COR-L47 (cell line): ENCODE data around the gene TULP4.

Experiments used
- DNase-seq: peaks from one replicate; lab custom pipeline; 2025; lab: John Stamatoyannopoulos, UW

Gene TULP4

DNA sequence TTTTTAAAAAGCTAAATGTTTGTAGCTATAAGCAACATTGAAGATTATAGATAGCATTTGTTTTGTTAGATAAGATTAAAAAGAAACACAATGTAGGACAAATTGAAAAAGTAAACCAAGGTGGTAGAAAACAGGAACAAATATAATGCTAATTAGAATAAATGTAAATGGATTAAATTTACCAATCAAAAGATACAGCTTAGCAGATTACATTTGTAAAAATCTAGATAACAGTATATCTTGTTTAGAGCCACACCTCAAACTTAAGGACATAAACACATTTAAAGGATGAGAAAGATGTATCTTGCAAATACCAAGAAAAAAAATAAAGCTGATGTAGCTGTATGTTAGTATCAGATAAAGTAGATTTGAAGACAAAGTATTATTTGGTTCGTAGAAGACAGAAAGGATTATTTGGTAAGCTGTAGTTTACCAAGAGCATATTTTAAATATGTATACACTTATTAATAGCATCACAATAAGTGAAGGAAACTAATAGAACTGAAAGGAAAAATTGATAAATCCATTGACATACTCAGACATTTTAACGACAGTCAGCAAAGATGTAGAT, 107.2 kb downstream of the TULP4 start:
- DNase-seq, result no peak

DNA sequence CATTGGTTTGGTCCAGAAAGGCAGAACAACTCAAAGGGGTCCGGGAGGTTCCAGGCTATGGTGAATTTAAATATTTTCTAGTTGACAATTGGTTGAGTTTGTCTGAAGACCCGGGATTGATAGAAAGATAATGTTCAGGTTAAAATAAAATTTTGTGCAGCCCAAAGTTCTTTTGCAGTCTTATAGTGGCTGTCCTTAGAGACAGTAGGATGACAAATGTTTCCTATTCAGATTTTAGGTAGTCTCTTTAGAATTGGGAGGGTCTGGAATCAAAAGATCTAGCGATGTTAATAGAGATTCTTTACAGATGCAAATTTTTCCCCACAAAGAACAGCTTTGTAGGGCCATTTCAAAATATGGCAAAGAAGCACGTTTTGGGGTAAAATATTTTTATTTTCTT, 109.1 kb downstream of the TULP4 start:
- no peak for DNase-seq

GRCh38 chr6:158422629-158423238, 110.5 kb downstream of the TULP4 start:
- no peak for DNase-seq

GRCh38 chr6:158431036-158431435, 118.8 kb downstream of the TULP4 start:
- DNase-seq, result no peak

DNA sequence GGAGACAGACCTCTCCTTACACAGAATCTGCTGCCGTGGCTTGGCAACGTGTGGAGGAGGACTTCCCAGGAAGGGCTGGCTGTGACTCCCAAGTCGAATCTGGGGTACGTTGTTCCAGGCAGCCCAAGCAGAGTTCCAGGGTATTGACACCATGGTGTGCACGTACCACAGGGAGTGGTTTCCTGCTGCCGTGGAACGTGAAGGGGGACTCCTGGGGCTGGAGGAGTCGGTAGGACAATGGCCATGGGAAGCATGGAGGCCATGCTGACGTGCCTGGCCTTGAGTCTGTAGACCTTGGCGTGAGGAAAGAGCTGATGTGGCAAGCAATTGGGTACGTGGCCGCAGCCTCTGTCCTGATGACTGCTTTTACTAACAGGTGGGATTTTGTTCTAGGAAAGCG, 119.3 kb downstream of the TULP4 start:
- DNase-seq, result no peak

GRCh38 chr6:158437571-158437970, 125.3 kb downstream of the TULP4 start:
- DNase-seq, result no peak

- DNase-seq, result no peak
Measured at GRCh38 chr6:158438226-158438625, 126.0 kb downstream of the TULP4 start.

GRCh38 chr6:158439255-158439654, 127.0 kb downstream of the TULP4 start:
- DNase-seq, result no peak

- DNase-seq, result no peak
Measured at GRCh38 chr6:158441716-158442215, 129.5 kb downstream of the TULP4 start.

DNA sequence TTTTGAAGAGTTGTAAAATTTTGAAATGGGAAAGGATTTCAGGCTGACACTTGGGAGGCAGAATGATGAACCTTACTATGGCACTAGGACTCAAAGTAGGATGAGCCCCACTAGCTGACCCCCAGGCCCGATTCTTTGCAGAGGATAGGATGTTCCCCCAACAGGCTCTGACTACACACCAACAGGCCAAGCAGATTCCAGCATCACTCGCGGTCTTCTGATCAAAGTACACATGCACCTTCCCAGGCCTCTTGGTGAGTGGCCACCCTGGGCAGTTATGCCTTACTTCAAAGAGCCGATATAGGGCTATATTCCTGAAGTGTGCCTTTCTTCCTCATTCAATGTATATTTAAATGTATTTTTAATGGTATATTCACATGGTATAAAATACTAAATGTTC, 130.0 kb downstream of the TULP4 start:
- no peak for DNase-seq

DNA sequence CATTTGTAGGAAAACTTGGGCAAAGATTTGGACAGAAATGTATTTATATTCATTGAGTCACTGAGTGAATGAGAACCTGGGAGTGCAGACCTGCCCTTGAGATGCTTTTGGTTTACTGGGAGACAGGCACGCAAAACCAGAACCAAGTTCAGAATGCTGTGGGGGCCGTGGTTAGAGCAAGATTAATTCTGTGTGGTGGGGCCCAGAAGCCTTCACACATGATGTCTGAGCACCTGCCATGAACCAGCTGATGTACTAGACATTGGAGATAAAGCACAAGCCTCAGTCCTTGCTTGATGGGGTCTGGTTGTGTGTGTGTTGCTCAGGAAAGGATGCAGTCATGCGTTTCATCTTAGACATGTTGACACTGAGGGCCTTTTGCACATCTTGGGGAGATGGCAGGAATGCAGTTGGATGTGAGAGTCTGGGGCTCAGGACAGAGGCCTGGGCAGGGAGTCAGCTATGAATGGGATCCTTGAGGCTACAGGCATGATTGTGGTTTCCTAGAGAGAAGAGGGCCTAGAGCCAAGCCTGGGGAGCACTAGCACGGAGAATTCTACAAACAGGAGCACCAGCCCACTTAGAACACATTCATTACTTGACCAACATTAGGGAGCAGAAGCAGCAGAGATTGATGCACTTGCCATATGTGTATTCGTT, 133.3 kb downstream of the TULP4 start:
- no peak for DNase-seq

DNA sequence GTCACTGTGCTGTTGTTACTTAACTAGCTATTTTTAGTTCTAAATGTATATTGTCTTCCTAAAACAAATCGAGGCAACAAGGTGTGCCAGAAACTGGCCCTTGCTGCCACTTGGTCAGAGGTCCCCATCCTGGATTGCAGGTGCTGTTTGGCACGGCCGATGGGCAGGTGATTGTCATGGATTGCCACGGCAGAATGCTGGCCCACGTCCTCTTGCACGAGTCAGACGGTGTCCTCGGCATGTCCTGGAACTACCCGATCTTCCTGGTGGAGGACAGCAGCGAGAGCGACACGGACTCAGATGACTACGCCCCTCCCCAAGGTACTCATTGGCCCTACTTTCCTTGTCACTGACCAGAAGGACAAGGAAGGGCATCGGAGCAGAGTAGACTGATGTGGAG, 136.6 kb downstream of the TULP4 start:
- no peak for DNase-seq

DNA sequence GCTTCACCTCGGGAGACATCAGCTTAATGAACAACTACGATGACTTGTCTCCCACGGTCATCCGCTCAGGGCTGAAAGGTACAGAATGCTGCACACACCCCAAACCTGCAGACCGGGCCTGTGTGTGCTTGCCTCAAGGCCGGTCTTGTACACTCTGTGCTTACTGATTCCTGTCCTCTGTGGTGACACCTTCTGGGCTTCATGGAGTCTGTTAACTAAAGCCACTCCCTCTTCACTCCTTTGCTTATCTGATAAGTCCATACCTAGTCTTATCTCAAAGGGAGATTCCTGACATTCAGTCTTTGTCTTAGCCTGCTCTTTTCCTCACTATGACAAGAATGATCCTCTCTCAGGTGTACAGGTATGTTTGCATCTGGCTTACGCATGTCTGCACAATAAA, 139.9 kb downstream of the TULP4 start:
- DNase-seq, result no peak

GRCh38 chr6:158457131-158457530, 144.9 kb downstream of the TULP4 start:
- DNase-seq, result no peak

- DNase-seq, result no peak
Measured at GRCh38 chr6:158457616-158458278, 145.5 kb downstream of the TULP4 start.

GRCh38 chr6:158459726-158460125, 147.5 kb downstream of the TULP4 start:
- no peak for DNase-seq

GRCh38 chr6:158460602-158461169, 148.4 kb downstream of the TULP4 start:
- no peak for DNase-seq

DNA sequence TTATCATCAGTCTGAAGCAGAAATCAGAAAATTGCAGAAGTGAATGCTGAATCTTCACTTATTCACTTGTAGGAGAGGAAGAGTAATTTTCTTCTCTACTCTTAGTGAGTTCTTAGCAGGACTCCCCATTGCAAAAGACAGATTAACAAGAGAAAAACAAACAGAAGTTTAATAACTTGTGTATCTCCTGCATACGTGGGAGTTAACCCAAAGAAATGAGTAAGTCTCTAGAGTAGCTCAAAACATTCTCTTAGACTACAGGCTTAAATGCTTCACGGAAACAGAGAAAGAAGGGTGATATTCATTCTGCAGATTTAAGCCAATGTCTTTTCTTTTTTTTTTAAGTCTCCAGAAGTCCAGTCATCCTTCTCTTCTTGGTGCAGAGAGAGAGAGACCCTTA, 149.7 kb downstream of the TULP4 start:
- no peak for DNase-seq

GRCh38 chr6:158464483-158464882, 152.2 kb downstream of the TULP4 start:
- no peak for DNase-seq

- DNase-seq, result no peak
Measured at GRCh38 chr6:158465257-158465656, 153.0 kb downstream of the TULP4 start.

- no peak for DNase-seq
Measured at GRCh38 chr6:158465747-158466146, 153.5 kb downstream of the TULP4 start.

- peak; percentile 72 for DNase-seq
Measured at GRCh38 chr6:158467923-158468322, 155.7 kb downstream of the TULP4 start.

GRCh38 chr6:158468666-158469065, 156.4 kb downstream of the TULP4 start:
- DNase-seq, result peak; percentile 11
